H9 (cell line): Measurements from ENCODE around the gene TCF23. TPM values are rescaled to one million over a fixed set of nuclear protein-coding genes. Genes with fewer than 3 reads are reported as not detected.

Source experiments
- DNase-seq: peaks from one replicate; pipeline ENCODE4 v3.0.0-alpha.2; 2017
- H2AFZ ChIP-seq: one replicate; pipeline ENCODE4 v1.6.1; 2013; ENCODE audit warnings: mild to moderate bottlenecking, low read length, control low read depth, moderate library complexity
- H2AK5ac ChIP-seq: 2 replicates; pipeline ENCODE4 v1.6.1; 2013; ENCODE audit warnings: low read length, control low read depth, mixed read lengths; ENCODE audit not compliant: insufficient read length
- H2BK120ac ChIP-seq: one replicate; pipeline ENCODE4 v1.6.1; 2013; ENCODE audit warnings: low read depth, mild to moderate bottlenecking, low read length, control low read depth, inconsistent platforms; ENCODE audit not compliant: poor library complexity, severe bottlenecking
- H2BK12ac ChIP-seq: 2 replicates; pipeline ENCODE4 v1.6.1; 2013; ENCODE audit warnings: low read length, control low read depth, mixed read lengths, low read depth; ENCODE audit not compliant: insufficient read length
- H2BK15ac ChIP-seq: 2 replicates; pipeline ENCODE4 v1.6.1; 2013; ENCODE audit warnings: low read depth, low read length, control low read depth
- H2BK20ac ChIP-seq: one replicate; pipeline ENCODE4 v1.6.1; 2013; ENCODE audit warnings: low read depth, mild to moderate bottlenecking, low read length, control low read depth, inconsistent platforms; ENCODE audit not compliant: poor library complexity, severe bottlenecking
- H2BK5ac ChIP-seq: 2 replicates; pipeline ENCODE4 v1.6.1; 2013; ENCODE audit warnings: low read length, control low read depth, mixed read lengths; ENCODE audit not compliant: insufficient read length
- H3K14ac ChIP-seq: 2 replicates; pipeline ENCODE4 v1.6.1; 2013; ENCODE audit warnings: low read length, control low read depth; ENCODE audit not compliant: insufficient read depth
- H3K18ac ChIP-seq: 2 replicates; pipeline ENCODE4 v1.6.1; 2013; ENCODE audit warnings: low read depth, mild to moderate bottlenecking, mixed read lengths, low read length, control low read depth; ENCODE audit not compliant: insufficient read length
- H3K23ac ChIP-seq: 2 replicates; pipeline ENCODE4 v1.6.1; 2013; ENCODE audit warnings: low read length, control low read depth, mixed read lengths, low read depth; ENCODE audit not compliant: insufficient read length
- H3K23me2 ChIP-seq: 2 replicates; pipeline ENCODE4 v1.6.1; 2013; ENCODE audit warnings: low read depth, mild to moderate bottlenecking, mixed read lengths, low read length, control low read depth; ENCODE audit not compliant: insufficient read length, poor library complexity, severe bottlenecking
- H3K27ac ChIP-seq: 2 replicates; pipeline ENCODE4 v1.5.1; 2013; ENCODE audit warnings: low read length, control low read depth, mixed read lengths, low read depth; ENCODE audit not compliant: insufficient read length
- H3K27me3 ChIP-seq: 2 replicates; pipeline ENCODE4 v1.6.1; 2013; ENCODE audit warnings: low read length, control low read depth, inconsistent platforms; ENCODE audit not compliant: insufficient read depth
- H3K4ac ChIP-seq: 2 replicates; pipeline ENCODE4 v1.6.1; 2013; ENCODE audit warnings: low read depth, mild to moderate bottlenecking, control low read depth, inconsistent platforms, low read length, moderate library complexity
- H3K4me1 ChIP-seq: 2 replicates; pipeline ENCODE4 v1.6.1; 2013; ENCODE audit warnings: low read length, control low read depth, inconsistent platforms; ENCODE audit not compliant: insufficient read depth
- H3K4me2 ChIP-seq: 2 replicates; pipeline ENCODE4 v1.6.1; 2013; ENCODE audit warnings: low read length, control low read depth, mixed read lengths; ENCODE audit not compliant: insufficient read length, insufficient read depth
- H3K56ac ChIP-seq: 2 replicates; pipeline ENCODE4 v1.6.1; 2013; ENCODE audit warnings: low read depth, mild to moderate bottlenecking, mixed read lengths, low read length, control low read depth; ENCODE audit not compliant: insufficient read length
- H3K79me1 ChIP-seq: 2 replicates; pipeline ENCODE4 v1.6.1; 2013; ENCODE audit warnings: low read depth, mild to moderate bottlenecking, moderate library complexity, low read length, control low read depth, inconsistent platforms; ENCODE audit not compliant: insufficient read depth, poor library complexity, severe bottlenecking
- H3K79me2 ChIP-seq: 2 replicates; pipeline ENCODE4 v1.6.1; 2013; ENCODE audit warnings: low read length, control low read depth, inconsistent platforms; ENCODE audit not compliant: insufficient read depth
- H3K9ac ChIP-seq: 2 replicates; pipeline ENCODE4 v1.6.1; 2013; ENCODE audit warnings: low read length, control low read depth, mixed read lengths; ENCODE audit not compliant: insufficient read length; ENCODE audit errors: extremely low read depth
- H3K9me3 ChIP-seq: one replicate; pipeline ENCODE4 v1.6.1; 2013; ENCODE audit warnings: low read depth, low read length, inconsistent platforms; ENCODE audit not compliant: control insufficient read depth
- H3T11ph ChIP-seq: one replicate; pipeline ENCODE4 v1.6.1; 2013; ENCODE audit warnings: mild to moderate bottlenecking, low read length, control low read depth, inconsistent platforms
- H4K20me1 ChIP-seq: one replicate; pipeline ENCODE4 v1.6.1; 2013; ENCODE audit not compliant: control insufficient read depth, insufficient read length, insufficient read depth
- H4K5ac ChIP-seq: 2 replicates; pipeline ENCODE4 v1.6.1; 2013; ENCODE audit warnings: low read depth, mild to moderate bottlenecking, mixed read lengths, low read length, control low read depth; ENCODE audit not compliant: insufficient read length
- H4K8ac ChIP-seq: replicated peaks from 2 replicates; pipeline ENCODE4 v1.6.1; 2013; ENCODE audit warnings: low read length, control low read depth, mixed read lengths, low read depth; ENCODE audit not compliant: insufficient read length
- H4K91ac ChIP-seq: 2 replicates; pipeline ENCODE4 v1.6.1; 2013; ENCODE audit warnings: low read depth, mild to moderate bottlenecking, moderate library complexity, mixed read lengths, low read length, control low read depth; ENCODE audit not compliant: insufficient read length
- H3K27ac Mint-ChIP-seq, 3 experiments: 2 replicates in 2 of 3; 3 replicates in 1 of 3; pipeline ENCODE4 v1.8.0; 2020 to 2021; ENCODE audit warnings: mixed read lengths in 3 of 3, mild to moderate bottlenecking in 1 of 3, moderate library complexity in 1 of 3
- H3K27me3 Mint-ChIP-seq: 2 replicates; pipeline ENCODE4 v1.8.0; 2021; ENCODE audit warnings: low read depth, mild to moderate bottlenecking, moderate library complexity, mixed read lengths
- H3K36me3 Mint-ChIP-seq, 3 experiments: 2 replicates in 2 of 3; 3 replicates in 1 of 3; pipeline ENCODE4 v1.8.0; 2020 to 2021; ENCODE audit warnings: low read depth in 3 of 3, mixed read lengths in 3 of 3; ENCODE audit not compliant: insufficient read depth in 1 of 3
- H3K4me1 Mint-ChIP-seq, 2 experiments: 2 replicates each; pipeline ENCODE4 v1.8.0; 2020; ENCODE audit warnings: mixed read lengths in 2 of 2
- H3K4me3 Mint-ChIP-seq, 2 experiments: 2 replicates in 1 of 2; 3 replicates in 1 of 2; pipeline ENCODE4 v1.8.0; 2020 to 2021; ENCODE audit warnings: mild to moderate bottlenecking in 2 of 2, mixed read lengths in 2 of 2, moderate library complexity in 1 of 2
- H3K9me3 Mint-ChIP-seq, 2 experiments: 2 replicates in 1 of 2; 3 replicates in 1 of 2; pipeline ENCODE4 v1.8.0; 2020; ENCODE audit warnings: mild to moderate bottlenecking in 2 of 2, mixed read lengths in 2 of 2, moderate library complexity in 1 of 2
- WGBS: extraction: QIAGEN DNeasy Blood & Tissue Kit; methylation state at CpG from one replicate; pipeline ENCODE4 v1.1.7; 2013; ENCODE audit warnings: missing lambda C conversion rate, low lambda C conversion rate, mixed read lengths; ENCODE audit not compliant: insufficient read length; ENCODE audit errors: extremely low coverage; 5-methylcytosine and 5-hydroxymethylcytosine counted together
- total RNA-seq: library from RNA; stranded (reverse); gene quantifications from 2 replicates; pipeline ENCODE4 v1.2.1, GENCODE V29; 2021
- TF ChIP-seq, protein P1 (sequence below): fragments of 200-600 bp; sonication (generic); conservative IDR thresholded peaks from 3 replicates; pipeline ENCODE4 v1.8.0; 2021; ENCODE audit warnings: antibody characterized with exemption, mild to moderate bottlenecking

Gene TCF23
- total RNA-seq, 1 experiment from 2014 or later: not detected

DNA sequence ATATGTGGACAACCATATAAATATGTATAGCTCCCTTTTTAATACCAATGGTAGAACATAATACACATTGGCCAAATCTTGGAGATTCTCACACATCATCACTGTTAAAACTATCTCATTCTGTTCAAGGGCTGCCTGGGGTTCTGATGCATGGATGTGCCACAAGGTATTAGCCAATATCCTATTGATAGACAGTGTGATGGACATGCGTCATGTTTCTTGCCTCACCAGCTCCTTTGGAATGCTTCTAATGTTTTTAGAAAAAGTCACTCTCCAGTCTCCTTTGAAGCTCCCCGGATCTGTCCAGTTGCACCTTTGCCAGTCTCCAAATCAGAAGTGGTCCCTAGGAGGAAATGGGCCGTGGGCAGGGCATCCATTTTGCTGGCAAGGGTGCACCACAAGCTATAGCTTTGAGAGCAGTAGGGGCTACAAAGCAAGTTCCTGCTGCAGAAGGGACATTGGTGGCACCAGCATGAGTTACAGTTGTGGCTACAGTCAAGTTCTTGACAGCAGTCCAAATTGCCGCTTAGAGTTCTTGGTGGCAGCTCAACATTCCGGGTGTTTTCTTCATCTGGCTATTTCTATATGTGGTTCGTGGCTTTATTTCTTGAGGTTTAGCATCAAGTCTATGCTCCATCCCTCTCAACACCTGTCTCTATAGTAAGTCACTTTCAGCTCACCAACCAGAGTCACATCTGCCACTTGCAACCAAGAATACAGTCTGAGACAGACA is 38.0 kb downstream of the TCF23 start:
- Mint-ChIP-seq H3K27ac (no peak overlapping the region), H3K4me1 (no peaks in the 10 kb centered on the region), H3K4me3 (no peak overlapping the region), H3K36me3 (no peaks in the 10 kb centered on the region), H3K9me3 (no peaks in the 10 kb centered on the region; a peak in 1 of 5 replicates), H3K27me3 (peaks cover 2% of the 10 kb centered on the region; the same call in 1 of the 2 replicates)
- Histone ChIP-seq H3K23me2 (no peaks in the 10 kb centered on the region), H2BK12ac (no peak overlapping the region), H2BK15ac (no peak overlapping the region), H3K9me3 (no peaks in the 10 kb centered on the region), H3K4me1 (no peaks in the 10 kb centered on the region), H4K5ac (no peak overlapping the region), H4K91ac (no peak overlapping the region), H3K56ac (no peak overlapping the region), H3K4ac (no peak overlapping the region), H3K27ac (no peak overlapping the region), H3K9ac (no peak overlapping the region), H4K8ac (no peak overlapping the region), H3K4me2 (no peak overlapping the region), H4K20me1 (no peaks in the 10 kb centered on the region), H3K23ac (no peak overlapping the region), H3K79me2 (no peaks in the 10 kb centered on the region), H2AK5ac (no peak overlapping the region), H3T11ph (no peak overlapping the region), H2BK5ac (no peak overlapping the region), H2BK120ac (no peak overlapping the region), H3K14ac (no peak overlapping the region), H3K79me1 (no peaks in the 10 kb centered on the region), H3K18ac (no peak overlapping the region), H2AFZ (no peak overlapping the region), H3K27me3 (no peaks in the 10 kb centered on the region), H2BK20ac (no peak overlapping the region)
- TF ChIP-seq, protein P1, sequence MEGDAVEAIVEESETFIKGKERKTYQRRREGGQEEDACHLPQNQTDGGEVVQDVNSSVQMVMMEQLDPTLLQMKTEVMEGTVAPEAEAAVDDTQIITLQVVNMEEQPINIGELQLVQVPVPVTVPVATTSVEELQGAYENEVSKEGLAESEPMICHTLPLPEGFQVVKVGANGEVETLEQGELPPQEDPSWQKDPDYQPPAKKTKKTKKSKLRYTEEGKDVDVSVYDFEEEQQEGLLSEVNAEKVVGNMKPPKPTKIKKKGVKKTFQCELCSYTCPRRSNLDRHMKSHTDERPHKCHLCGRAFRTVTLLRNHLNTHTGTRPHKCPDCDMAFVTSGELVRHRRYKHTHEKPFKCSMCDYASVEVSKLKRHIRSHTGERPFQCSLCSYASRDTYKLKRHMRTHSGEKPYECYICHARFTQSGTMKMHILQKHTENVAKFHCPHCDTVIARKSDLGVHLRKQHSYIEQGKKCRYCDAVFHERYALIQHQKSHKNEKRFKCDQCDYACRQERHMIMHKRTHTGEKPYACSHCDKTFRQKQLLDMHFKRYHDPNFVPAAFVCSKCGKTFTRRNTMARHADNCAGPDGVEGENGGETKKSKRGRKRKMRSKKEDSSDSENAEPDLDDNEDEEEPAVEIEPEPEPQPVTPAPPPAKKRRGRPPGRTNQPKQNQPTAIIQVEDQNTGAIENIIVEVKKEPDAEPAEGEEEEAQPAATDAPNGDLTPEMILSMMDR: no peak
- WGBS: no CpG with 5 or more reads among the region's 6 CpGs
- DNase-seq: no peak
